Right hindlimb (tissue), 1 donor: ENCODE results near the gene SULF2.

ENCODE experiments used
- DNase-seq: peaks from one replicate; pipeline ENCODE4 v3.0.0-alpha.2; 2018

Gene SULF2

DNA sequence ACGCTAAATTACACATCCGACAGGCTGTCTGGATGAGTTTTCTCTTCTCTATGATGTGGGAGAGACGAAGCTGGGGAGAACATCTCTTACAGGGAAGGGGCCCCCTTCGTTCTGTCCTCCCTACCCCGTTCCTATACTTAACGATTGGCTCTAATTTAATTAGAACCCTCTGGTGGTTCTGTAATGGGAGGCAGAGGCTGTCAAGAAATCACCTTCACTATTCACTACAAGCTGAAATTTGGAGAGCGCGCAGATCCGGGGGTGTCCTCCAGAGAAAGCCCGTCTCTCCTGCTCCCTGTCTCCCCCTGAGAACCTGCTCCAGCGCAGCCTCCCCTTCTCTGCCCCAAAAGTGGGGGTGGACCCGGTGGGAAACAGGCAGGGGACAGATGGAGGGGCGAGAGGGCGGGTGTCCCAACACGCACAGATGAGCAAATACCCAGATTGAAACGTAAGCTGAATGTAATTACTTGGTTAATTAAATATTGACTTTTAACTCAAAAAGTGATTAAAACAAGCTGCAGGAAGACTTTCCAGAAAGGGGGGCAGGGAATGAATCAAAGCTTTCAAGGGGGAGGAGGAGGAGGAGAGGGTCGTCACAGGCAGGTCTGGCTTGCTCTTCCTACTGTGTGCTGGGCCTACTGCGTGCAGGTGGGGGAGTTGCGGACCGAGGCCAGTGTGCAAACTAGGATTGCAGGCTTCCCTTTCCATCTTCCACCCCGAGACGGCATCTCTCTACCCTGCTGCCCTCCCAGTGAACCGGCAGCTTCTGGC, 1.3 kb downstream of the SULF2 start:
- DNase-seq, result no peak

DNA sequence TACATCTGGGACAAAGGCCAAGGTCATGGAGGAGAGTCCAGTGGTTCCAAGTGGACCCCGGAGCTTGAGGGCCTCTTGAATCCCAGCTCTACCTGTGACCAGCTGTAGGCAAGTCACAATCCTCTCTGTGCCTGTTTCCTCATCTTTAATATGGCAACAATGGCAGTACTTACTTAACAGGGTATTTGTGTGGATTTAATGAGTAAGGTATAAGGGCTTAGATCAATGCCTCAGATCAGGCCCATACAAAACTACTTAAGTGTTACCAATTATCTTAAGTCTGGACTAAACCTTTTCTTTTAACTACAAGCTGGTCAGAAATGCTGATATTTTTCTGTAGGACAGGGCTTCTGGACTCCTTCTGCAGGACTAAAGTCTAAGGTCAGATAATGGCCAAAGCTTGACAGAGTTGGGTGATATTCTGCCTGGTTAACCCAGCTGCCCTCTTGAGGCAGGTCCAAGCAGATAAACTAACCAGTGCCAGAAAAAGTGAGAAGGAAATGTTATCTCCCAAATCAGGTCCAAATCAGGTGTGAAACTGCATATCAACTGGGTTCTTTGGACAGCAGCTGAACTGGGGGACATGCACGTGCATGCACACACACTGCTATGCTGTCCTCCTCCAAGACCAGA, 2.2 kb downstream of the SULF2 start:
- no peak for DNase-seq

DNA sequence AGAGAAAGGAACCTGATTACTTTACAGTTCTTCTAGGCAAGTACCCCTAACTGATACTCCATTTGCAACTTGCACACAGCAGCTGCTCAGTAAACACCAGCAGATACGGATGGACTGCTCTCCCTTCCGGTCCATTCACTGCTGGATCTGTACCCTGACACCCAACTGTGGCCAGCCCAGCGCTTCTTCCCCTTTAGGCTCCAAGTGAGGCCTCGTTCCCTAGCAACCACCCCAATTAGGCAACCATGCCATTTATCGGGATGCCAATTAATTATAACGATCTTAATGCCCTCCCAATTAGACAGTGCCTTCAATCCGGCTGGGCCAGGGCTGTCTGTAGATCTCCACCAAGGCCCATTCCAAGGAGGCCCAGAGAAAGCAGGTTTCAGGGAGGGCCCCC, 3.2 kb downstream of the SULF2 start:
- no peak for DNase-seq

DNA sequence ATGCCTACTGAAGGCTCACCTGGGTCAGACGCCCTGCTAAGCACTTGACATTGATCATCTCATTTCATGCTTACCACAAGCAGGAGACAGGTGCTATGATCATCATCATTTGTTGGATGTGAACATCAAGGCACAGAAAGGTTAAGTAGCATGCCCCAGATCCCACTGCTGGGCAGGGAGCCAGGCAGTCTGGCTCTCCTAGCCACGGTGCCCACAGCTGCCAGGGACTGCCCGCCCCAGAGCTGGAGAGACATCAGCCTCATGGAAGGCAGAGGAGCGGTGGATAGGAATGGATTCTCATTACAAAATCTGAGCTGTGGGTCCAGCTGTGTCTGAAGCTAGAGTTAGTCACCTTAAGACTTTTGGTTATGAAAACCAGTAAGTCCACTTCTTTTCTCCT, 3.6 kb downstream of the SULF2 start:
- DNase-seq, result no peak

DNA sequence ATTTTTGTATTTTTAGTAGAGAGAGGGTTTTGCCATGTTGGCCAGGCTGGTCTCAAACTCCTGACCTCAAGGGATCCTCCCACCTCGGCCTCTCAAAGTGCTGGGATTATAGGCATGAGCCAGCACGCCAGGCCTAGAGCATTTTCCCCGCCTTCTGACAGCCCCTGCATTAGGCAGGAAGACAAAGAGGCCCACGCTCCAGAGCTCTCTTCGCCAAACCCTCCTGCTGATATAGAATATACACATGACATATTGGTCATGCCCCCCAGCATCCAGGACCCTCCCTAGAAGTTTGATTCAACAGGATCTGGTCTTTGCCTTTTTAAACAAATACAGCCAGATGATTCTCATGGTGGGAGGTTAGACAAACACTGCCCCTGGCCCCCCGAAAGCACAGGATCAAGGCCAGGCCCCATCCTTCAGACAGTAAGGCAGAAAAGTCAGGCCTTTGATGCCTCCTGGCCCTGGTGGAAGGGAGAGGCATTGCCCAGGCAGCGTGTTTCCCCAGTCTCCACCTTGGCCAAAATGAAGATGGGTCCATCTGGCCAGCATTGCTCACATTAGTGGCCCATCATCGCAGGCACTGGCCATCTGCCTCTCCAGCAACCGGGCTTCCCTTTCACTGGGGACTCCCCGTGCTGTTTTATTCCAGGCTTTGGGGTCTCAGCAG, 4.4 kb downstream of the SULF2 start:
- DNase-seq, result no peak

DNA sequence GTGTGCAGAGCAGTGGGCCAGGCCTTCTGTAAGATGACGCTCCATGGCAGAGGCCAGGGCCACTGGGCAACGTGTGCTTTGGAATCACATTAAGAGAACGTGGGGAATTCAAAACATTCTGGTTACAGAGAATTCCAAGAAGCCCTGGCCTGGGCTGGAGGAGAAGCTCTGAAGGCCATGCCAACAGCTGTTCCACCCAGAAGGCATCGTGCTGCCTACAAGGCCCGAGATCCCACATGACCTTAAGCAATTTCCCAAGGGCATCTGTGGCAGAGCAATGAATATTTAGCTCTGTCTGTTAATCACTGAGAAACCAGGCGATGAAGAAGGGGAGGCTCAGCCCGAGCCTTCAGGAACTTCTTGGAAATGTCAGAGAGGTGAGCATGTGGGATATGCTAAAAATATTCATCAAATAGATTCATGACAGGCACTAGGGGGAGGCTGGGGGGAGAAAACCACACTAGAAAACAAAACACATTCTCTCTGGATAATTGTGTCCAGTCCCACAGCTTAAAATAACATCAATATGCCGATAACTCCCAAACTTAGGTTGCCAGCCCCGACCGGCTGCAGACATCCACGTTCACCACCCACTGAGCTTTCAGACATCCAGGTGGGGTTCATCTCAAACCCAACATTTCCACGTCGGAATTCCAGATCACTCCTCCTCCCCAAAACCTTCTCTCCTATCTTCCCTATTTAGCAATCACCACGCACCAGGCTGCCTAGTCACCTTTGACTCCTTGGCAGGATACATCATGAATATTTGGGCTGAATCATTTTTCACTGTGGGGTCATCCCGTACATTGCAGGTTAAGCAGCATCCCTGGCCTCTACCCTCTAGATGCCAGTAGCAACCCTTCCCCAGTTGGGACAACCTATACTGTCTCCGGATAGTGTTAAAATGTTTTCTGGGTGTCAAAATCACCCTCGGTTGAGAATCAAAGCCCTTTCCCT, 6.6 kb downstream of the SULF2 start:
- no peak for DNase-seq

DNA sequence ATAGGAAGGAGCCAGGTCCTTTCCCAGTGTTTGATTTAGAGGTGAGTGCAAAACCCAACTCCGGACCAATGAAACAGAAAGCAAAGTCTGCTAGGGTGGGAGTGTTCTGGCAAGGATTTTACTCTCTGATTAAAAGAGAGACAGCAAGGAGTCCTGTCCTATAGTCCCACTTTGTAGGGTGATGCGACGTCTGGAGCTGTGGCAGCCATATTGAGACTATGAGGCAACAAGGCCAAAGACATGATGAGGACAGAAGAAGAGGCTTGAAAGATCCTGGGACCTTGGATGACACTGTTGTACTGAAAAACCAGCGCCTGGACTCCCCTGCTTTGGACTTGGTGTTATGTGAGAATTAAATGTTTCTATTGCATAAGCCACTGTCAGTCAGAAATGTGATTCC, 8.1 kb downstream of the SULF2 start:
- no peak for DNase-seq

DNA sequence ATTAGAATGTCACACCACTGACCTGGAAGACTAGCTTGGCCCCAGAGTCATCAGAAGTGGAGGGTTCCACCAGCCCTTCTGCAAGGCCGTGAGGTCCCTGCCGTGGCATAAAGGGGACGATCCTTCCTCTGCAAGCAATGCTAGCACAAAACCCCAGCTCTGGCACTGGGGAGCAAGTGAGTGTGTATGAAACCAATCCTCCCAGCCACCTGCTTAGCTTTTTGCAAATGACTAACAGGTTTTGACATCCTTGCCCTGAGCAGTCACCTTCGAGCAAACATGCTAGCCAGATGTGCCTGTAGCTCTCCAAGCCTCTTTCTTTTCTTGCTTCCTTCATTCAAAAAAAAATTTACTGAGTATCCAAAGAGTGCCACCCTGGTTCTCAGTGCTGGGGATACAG, 8.6 kb downstream of the SULF2 start:
- DNase-seq, result no peak

DNA sequence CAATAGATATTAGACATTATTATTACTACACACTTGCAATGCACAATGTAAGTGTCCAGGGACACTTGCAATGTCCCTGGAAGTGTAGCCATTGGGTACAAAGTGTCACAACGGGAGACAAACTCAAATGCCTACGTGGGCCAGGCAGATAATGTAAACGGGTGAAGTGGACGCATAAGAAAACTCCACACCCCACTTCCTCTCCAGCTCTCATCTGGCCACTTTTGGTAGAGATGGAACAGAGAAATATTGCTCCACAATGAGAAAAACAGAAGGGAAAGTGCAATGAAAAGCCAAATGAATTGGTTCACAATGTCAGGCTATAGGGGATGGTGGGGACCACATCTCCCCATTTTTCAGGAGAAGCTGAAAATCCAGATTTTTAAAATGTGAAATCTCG, 9.4 kb downstream of the SULF2 start:
- no peak for DNase-seq

DNA sequence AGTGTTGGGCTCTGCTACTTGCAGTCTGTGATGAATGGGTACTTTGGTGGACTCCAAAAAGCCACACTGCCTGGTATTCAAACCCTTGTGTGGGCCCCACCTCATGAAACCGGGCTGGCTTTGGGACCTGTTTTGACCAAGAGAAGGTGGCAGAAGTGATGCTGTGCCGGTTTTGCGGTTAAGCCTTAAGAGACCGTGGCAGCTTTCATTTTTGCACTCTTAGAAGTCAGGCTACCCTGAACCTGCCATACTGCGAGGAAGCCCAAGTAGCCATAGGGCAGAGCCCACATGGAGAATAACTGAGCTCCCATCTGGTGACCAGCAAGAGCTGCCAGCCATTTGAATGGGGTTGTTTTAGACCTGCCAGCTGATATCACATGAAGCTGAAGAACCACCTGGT, 10.2 kb downstream of the SULF2 start:
- no peak for DNase-seq

DNA sequence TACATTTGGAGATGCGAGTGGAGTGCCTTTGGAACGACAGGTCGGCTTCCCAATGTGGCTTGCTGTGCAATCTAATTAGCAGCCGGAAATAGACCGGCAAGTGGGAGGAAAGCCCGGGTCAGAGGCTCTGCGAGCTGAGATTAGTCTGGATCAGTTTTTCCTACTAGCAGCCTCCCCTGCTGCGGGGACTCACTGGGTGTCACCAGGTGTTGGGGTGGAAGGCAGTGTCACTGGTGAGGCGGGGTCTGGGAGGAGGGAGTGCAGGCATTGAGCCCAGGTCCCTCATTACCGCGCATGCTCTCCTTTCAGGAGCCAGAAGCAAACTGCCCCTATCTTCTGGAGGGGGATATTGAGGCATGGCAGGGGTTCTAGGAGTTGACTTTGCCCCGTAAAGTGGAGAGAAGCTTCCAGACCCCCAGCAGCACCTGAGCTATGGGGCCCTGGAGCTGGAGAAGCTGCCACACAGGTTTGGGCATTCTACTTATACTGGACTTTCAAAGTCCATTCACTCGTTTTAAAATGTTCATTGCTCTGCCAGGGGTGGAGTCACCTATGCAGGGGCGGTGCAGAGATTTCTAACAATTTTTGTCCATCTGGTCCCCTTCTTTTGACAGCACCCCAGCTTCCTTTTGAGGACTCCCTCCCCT, 11.0 kb downstream of the SULF2 start:
- DNase-seq, result no peak

DNA sequence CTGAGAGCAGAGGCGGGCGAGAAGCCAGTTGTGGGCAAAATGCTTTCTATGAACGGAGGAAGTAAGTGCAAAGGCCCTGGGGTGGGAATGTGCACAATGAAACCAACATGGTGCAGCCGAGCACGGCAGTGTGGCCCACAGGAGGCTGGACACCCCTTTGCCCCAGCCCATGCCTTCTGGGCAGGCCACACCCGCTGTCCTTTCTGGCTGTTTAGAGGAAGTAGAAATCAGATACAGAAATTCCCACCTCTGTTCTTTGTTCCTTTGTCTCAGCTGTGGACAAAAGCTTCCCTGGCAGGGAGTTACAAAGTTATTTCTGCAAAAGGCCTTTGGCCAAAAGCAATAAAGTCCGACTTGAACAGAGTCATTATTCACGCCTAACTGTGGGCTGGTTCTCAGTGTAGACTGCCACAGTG, 11.9 kb downstream of the SULF2 start:
- no peak for DNase-seq

DNA sequence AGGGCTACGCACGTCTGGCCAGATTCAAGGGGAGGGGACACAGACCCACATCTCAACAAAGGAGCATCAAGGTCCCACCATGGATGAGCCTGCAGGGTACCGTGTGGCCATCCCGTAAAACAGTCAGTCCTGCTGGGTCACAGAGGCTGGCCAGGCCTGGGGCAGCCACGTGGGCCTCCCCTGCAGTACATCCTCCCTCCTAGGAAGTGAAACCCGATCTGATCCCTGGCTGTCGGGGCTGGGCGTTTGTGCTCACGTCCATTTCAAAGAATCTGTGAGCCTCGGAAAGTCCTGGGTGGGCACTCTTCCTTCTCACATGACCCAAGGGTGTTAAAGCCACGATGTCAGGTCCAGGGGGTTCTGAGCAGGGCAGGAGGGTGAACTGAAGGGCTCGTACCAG, 14.3 kb downstream of the SULF2 start:
- no peak for DNase-seq

DNA sequence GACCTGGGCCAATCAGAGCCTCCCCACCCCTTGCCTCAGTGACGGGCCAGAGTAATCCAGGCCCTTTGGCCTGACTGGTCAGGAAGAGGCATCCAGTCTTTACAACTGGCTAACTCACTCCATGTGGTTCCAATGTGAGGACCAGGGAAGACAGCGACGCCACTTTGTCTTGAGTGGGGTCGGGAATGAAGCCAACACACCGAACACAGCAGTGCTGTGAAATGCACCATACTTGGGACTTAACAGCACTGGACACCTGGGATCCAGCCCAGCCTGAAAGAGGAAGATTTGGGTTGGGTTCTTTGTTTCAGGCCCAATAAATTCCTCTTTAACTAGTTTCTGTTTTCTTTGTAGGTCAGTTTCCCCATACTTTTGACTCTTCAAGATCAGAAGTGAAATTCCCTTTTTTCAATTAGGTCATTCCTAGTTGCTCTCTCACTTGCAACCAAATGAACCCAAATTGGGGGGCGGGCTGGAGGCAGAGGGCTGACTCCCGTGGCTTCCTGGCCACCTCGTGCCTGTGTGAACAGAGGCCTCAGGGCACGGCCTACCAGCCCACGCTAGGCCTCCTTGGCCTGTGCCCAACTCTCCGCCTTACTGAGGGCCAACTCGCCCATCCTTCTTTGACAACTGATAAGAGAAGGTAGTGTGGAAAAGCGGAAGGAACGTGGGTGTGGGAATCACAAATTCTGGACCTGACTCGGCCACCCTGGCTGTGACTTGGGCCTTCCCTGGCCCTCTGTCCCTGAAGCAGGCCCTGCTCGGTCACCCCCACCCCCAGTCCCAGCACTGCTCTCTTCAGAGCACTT, 17.1 kb downstream of the SULF2 start:
- DNase-seq, result no peak

DNA sequence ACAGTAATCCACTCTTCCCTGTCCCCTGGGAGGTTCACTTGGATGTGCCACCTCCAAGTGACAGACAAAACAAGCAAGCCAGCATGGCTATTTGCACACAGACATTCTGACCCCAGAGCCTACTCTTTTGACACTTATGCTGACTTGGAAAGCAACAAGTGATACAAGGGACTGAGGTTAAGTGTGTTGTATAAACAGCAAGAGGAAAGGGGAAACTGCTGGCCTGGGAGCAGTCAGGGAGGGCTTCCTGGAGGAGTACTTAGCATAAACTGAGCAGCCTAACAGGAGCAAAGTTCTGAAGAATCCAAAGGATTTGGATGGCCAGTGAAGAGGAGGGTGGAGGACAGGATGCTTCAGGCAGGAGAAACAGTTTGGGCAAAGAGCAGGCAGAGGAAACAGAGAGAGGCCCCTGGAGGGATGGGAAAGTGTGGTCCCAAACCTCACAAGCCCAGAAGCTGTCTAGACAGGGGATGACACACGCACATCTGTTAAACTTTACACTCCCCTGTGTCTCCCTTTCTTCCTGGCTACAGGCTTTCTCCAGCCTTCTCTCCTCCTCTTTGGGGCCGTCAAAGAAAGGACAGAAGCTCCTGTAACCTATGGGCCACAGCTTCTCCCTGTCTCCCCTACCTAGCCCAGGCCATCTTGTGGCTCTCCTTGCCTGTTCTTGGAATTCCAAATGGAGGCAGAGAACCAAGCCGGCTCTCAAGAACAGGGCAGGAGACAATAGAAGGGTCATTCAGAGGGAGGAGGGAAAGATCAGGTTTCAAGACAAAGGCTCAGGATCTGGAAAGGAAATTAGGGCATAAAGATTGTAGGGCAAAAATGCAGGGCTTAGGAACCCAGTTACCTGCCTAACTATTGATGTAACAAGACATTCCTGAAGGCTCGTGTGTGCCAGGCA, 19.3 kb downstream of the SULF2 start:
- DNase-seq, result no peak

DNA sequence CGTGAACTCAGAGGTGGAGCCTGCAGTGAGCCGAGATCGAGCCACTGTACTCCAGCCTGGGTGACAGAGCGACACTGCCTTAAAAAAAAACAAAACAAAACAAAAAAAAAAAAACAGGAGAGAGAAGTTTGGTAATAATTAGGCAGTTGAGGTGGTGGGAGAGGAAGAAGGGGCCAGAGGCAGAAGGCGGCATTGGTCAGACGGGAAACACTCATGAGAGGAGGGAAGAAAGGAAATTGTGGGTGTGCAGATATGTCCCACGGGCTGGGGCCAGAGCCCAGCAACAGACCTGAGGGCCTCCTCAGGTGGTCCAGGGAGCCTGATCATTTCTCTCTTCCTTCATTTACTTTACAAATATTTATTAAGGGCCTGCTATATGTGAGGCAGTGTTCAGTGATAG, 20.0 kb downstream of the SULF2 start:
- no peak for DNase-seq

DNA sequence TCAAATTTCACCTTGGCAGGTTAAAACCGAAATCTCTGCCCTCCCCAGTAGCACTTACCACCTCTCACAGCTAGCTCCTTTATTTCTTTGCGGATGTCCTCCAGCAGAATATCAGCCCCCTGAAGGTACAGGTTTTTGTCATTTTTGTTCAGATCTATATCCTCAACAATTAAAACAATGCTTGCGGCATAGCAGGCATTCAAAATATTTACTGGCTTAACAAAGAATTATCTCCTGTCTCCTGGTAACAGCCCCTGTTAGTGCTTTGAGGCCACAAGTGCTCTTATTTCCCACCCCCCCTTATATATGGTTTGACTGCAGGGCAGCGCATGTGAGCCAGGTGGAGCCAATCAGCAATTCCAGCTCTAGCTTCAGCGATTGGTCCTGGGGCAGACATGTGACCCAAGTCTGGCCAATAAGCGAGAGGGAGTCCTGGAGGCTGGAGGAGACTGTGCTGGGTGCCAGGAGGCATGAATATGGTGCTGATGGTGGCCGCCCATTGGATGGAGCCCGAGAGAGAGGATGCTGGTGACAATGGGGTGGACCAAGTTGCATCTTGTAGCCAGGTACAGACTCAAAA, 21.0 kb downstream of the SULF2 start:
- DNase-seq, result no peak

DNA sequence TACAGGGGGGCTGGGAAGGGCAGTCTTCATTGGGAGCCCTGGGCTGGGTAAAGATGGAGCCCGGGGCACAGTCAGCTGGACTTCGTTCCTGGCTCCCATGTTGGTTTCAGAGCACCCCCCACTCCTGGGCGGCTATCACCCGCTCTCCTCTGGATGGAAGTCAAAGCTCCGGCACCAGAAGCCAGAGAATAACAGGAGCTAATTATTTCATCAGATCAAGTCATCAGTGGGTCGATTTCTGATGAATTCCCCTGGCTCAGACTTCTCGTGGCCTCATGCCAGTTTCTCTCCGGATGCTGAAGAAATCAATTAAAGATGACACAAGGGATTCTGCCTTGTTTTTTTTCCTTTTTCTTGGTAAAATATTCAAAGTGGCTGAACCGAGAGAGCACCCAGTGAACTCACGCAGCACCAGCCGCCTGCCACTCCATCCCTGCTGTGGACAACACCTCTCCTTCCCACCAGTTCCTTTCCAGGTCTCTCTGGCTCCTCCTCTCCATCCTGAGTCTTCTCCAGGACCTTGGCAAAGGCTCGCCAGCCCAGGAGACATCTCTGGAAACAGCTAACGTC, 22.5 kb downstream of the SULF2 start:
- DNase-seq, result no peak

DNA sequence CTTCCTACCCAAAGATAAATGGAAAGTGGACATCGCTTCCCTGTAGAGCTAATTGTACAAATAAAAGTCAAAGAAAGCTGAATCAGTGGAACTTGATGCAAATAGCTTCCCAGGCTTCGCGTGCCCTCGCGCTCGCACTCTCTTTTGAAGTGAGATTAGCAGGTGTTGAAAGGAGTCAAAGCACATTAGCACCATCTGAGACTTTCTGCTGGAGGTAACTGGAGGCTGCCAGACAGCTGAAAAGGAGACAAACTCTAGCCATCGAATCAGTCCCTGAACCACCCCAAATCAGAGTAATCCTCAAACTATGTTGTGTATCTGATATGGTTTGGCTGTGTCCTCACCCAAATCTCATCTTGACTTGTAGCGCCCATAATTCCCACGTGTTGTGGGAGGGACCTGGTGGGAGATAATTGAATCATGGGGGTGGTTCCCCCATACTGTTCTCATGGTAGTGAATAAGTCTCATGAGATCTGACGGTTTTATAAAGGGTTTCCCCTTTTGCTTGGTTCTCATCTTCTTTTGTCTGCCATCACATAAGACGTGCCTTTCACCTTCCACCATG, 23.7 kb downstream of the SULF2 start:
- DNase-seq, result no peak
